Stimulated activated CD4-positive, alpha-beta T cell treated with anti-CD3 and anti-CD28 coated beads, Interleukin-2, amount 100 ng/mL, for 4 hours (primary cell): ENCODE data around the gene BCAR1.
"Not testable (repeated sequence)": the region's sequence is repeated elsewhere in the genome, so short reads cannot be mapped to it uniquely, and the experiment has no call there.

ENCODE experiments used
- DNase-seq: peaks from one replicate; pipeline ENCODE4 v3.0.0-alpha.2; 2020; ENCODE audit warnings: low read depth

BCAR1 gene

GRCh38 chr16:75251280-75252048 is at the start of gene BCAR1:
Gene BCAR1 (minus strand): TSS chr16:75251624. CDS start chr16:75251482, 142 bp downstream.
- DNase-seq = no peak

GRCh38 chr16:75298267-75298666 is 46.8 kb upstream of the BCAR1 start:
- no peak for DNase-seq

GRCh38 chr16:75296606-75297005 is 45.2 kb upstream of the BCAR1 start:
- DNase-seq = no peak

GRCh38 chr16:75294773-75295459 is 43.5 kb upstream of the BCAR1 start:
- no peak for DNase-seq

GRCh38 chr16:75293772-75294171 is 42.3 kb upstream of the BCAR1 start:
- no peak for DNase-seq

- no peak for DNase-seq
Observed at GRCh38 chr16:75293173-75293572, 41.7 kb upstream of the BCAR1 start.

- no peak for DNase-seq
Observed at GRCh38 chr16:75292691-75293090, 41.3 kb upstream of the BCAR1 start.

- no peak for DNase-seq
Observed at GRCh38 chr16:75289189-75289588, 37.8 kb upstream of the BCAR1 start.

GRCh38 chr16:75288596-75289120 is 37.2 kb upstream of the BCAR1 start:
- peak; percentile 17 for DNase-seq

- no peak for DNase-seq
Observed at GRCh38 chr16:75288181-75288580, 36.8 kb upstream of the BCAR1 start.

- no peak for DNase-seq
Observed at GRCh38 chr16:75287708-75288107, 36.3 kb upstream of the BCAR1 start.

GRCh38 chr16:75286389-75286788 is 35.0 kb upstream of the BCAR1 start:
- DNase-seq = no peak

- no peak for DNase-seq
Observed at GRCh38 chr16:75282466-75283281, 31.2 kb upstream of the BCAR1 start.

GRCh38 chr16:75281826-75282225 is 30.4 kb upstream of the BCAR1 start:
- no peak for DNase-seq

GRCh38 chr16:75281009-75281408 is 29.6 kb upstream of the BCAR1 start:
- DNase-seq = not testable (repeated sequence)

GRCh38 chr16:75280331-75280804 is 28.9 kb upstream of the BCAR1 start:
- no peak for DNase-seq

GRCh38 chr16:75279305-75279704 is 27.9 kb upstream of the BCAR1 start:
- DNase-seq = no peak

GRCh38 chr16:75273054-75273925 is 21.9 kb upstream of the BCAR1 start:
- no peak for DNase-seq

- DNase-seq = not testable (repeated sequence)
Observed at GRCh38 chr16:75272629-75273028, 21.2 kb upstream of the BCAR1 start.

GRCh38 chr16:75272097-75272551 is 20.7 kb upstream of the BCAR1 start:
- no peak for DNase-seq

- DNase-seq = no peak
Observed at GRCh38 chr16:75271441-75272096, 20.1 kb upstream of the BCAR1 start.
